ELR (cell line): ENCODE results near the gene ADAM33.

ENCODE experiments used
- DNase-seq: peaks from one replicate; pipeline ENCODE4 v3.0.0-alpha.2; 2015; ENCODE audit warnings: low read depth

ADAM33 gene

GRCh38 chr20:3686421-3686820 lies 4.6 kb upstream of the ADAM33 start:
- DNase-seq: no peak

DNA sequence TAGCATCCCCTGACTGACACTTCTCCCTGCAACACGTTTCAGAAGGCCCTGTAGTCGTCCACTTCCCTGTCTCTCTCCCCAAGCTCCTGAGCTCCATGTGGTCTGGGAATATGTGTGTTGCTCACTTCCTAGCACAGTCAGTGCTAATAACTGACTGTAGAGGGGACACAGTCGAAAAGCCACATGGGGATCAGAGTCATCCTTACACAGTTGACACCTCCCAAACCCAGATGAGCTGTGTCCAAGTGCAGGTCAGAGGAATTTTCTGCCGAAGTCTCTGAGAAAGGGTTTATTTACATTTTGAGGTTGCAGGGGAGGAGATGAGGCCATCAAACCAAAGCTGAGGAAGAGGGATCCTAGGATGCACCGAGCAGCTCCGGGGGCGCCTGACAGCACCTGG lies 3.5 kb upstream of the ADAM33 start:
- peak; percentile 12 for DNase-seq

DNA sequence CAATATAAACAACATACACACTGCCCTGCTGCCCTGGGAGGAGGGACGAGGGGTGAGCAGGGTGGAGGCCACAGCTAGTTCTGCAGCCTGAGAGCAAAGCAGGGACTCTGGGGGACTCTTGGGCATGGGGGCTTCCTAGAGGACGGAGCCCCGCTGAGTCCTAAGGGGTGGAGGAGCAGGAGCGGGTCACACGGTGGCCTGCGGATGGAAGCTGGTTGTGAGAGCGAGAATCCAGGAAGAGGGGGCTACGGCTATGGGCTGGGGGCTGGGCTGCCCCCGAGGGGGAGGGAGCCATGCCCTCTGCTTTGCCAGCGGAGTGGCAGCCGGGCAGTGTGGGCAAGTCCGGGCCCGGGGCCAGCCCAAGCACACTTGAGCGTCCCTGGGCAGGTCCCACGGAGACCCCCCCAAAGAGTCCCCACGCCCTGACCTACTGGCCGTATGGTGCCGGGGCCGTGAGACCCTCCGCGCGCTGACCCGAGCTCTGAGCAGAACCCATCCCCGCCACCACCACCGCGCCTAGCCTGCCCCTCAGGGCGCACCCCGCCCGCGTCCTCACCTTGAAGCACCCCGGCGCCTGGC lies 369 bp downstream of the ADAM33 start:
- DNase-seq: no peak

DNA sequence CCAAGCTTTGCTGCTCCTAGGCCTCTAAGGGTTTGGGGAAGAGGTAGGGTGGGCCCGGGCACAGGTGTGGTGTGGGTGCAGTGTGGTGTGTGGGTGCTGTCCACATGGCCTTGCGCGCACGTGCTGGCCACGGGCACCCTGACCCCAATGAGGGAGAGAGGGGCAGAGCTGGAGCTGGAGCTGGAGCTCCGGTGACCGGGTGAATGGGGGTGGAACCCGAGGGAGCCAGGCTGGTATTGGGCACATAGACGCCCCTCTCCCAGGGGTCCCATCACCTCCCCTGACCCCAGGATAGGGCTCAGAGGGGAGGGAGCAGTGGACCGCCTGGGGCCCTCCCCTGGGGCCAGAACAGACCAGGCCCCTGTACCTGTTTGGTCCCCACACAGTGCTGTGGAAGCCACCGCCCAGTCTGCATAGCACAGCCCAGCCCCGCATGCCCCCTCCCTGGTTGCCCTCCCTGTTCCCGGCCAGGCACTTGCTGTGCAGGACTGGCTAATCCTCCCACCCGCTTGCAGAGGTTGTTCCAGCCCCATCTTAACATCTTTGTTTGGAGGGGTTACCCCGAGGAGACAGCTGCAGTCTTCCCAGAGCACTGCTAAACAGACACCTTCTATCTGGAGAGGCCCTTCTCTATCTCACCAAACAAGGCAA lies 984 bp downstream of the ADAM33 start:
- DNase-seq: no peak

DNA sequence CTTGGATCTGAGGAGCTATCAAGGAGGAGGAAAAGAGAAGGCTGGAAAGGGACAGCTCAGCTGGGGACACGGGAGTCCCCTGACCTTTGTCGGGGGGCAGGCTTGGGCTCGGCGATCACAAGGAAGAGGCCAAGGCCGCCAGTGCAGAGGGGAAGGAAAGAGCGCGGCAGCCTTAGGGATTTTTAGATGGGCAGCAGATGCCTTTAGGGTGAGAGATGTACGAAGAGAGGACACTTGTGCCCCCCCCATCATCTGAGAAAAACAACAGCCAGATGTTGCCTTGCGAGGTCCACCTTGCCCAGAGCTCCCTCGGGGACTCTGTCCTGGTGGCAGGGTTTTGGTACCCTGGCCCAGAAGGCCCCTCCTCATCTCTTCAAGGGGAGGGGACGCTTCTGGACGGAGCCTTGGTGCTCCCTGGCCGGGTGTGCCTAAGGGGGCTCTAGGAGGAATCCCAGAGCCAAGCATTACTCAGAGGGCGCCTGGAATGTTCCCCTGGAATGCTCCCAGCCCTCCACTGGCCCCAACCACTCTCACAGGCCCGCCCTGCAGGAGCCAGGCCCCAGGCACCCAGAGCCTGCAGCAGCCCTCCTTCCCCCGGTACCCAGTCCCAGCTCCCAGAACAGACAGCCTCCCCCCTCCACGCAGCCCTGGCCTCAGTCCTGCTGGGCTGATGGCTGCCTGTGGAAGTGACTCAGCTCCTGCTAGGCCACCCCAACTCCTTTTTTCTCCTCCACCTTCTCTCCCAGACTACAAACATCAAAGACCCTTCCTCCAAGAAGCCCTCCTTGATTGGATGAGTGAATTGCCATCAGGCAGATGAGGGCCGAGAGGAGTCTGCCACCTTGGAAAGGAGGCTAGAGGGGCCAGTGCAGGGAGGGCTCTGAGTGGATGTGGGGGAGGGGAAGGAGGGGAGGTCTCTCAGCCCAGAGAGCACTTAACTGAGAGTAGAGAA lies 1.8 kb downstream of the ADAM33 start:
- peak; percentile 70 for DNase-seq

- no peak for DNase-seq
Observed at GRCh38 chr20:3678856-3679720, 2.7 kb downstream of the ADAM33 start.

- DNase-seq: no peak
Observed at GRCh38 chr20:3678198-3678597, 3.6 kb downstream of the ADAM33 start.

DNA sequence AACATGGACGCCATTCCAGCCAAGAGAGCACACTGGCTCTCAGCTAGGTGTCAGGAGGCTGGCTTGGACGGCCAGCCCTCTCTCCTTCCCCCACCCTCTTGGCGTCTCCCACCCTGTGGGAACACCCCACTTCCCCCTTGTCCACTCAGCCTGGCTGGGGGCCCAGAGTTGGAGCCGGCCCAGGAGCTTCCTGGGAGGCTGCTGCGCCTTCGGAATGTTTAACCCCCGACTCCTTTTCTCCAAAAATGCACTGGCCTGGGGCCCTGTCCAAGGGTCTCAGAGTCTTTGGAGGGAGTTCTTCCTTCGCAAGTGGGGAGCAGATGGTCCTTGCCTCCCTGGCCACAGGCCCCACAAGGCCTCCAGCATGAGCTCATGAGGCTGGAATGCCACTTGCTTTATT lies 4.1 kb downstream of the ADAM33 start:
- no peak for DNase-seq

- DNase-seq: no peak
Observed at GRCh38 chr20:3674995-3675900, 6.6 kb downstream of the ADAM33 start.

- no peak for DNase-seq
Observed at GRCh38 chr20:3674447-3674846, 7.4 kb downstream of the ADAM33 start.

- no peak for DNase-seq
Observed at GRCh38 chr20:3673221-3674070, 8.4 kb downstream of the ADAM33 start.

GRCh38 chr20:3672547-3673171 lies 9.2 kb downstream of the ADAM33 start:
- no peak for DNase-seq

- DNase-seq: no peak
Observed at GRCh38 chr20:3671986-3672546, 9.7 kb downstream of the ADAM33 start.

GRCh38 chr20:3670945-3671344 lies 10.9 kb downstream of the ADAM33 start:
- DNase-seq: no peak

GRCh38 chr20:3670511-3670910 lies 11.3 kb downstream of the ADAM33 start:
- peak; percentile 56 for DNase-seq

GRCh38 chr20:3669710-3670367 lies 12.0 kb downstream of the ADAM33 start:
- DNase-seq: no peak

GRCh38 chr20:3667434-3668037 lies 14.3 kb downstream of the ADAM33 start:
- no peak for DNase-seq

DNA sequence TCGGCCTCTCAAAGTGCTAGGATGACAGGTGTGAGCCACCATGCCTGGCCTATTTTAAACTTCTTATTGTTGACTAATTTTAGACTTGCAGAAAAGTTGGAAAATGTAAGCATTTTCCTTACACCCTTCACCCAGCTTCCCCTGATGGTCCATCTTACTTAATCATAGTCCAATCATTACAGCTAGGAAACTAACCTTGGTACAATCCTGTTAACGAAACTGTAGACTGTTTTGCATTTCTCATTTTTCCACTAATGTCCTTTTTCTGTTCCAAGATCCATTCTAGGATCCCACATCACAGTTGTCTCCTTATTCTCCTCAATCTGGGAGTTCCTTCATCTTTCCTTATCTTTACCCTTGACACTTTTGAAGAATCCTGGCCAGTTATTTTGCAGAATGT lies 18.0 kb downstream of the ADAM33 start:
- DNase-seq: no peak
